GM19395 (cell line): ENCODE data around the gene ACTL9.

Experiments used
- ATAC-seq: cut with Tn5 transposase; IDR thresholded peaks from one replicate; pipeline ENCODE4 v1.9.1; 2021; ENCODE audit warnings: mild to moderate bottlenecking, moderate library complexity; ENCODE audit not compliant: unreplicated experiment

The ACTL9 gene

GRCh38 chr19:8686549-8686948 is 12.0 kb downstream of the ACTL9 start:
- ATAC-seq = no peak

GRCh38 chr19:8684001-8684902 is 14.3 kb downstream of the ACTL9 start:
- ATAC-seq = no peak

- ATAC-seq = no peak
Measured at GRCh38 chr19:8682931-8683330, 15.7 kb downstream of the ACTL9 start.

GRCh38 chr19:8682472-8682871 is 16.1 kb downstream of the ACTL9 start:
- ATAC-seq = no peak

GRCh38 chr19:8681345-8682029 is 17.1 kb downstream of the ACTL9 start:
- ATAC-seq = no peak

- no peak for ATAC-seq
Measured at GRCh38 chr19:8680676-8681344, 17.8 kb downstream of the ACTL9 start.

GRCh38 chr19:8678244-8678807 is 20.3 kb downstream of the ACTL9 start:
- no peak for ATAC-seq

- ATAC-seq = no peak
Measured at GRCh38 chr19:8675066-8675465, 23.5 kb downstream of the ACTL9 start.

- ATAC-seq = no peak
Measured at GRCh38 chr19:8673276-8673891, 25.2 kb downstream of the ACTL9 start.

GRCh38 chr19:8666814-8667405 is 31.7 kb downstream of the ACTL9 start:
- ATAC-seq = no peak

GRCh38 chr19:8665468-8666213 is 33.0 kb downstream of the ACTL9 start:
- ATAC-seq = no peak

- no peak for ATAC-seq
Measured at GRCh38 chr19:8664671-8665057, 33.9 kb downstream of the ACTL9 start.

GRCh38 chr19:8663920-8664670 is 34.5 kb downstream of the ACTL9 start:
- ATAC-seq = no peak

GRCh38 chr19:8662263-8662662 is 36.3 kb downstream of the ACTL9 start:
- ATAC-seq = no peak

- ATAC-seq = no peak
Measured at GRCh38 chr19:8659905-8660304, 38.7 kb downstream of the ACTL9 start.

- ATAC-seq = no peak
Measured at GRCh38 chr19:8657869-8658268, 40.7 kb downstream of the ACTL9 start.

- ATAC-seq = no peak
Measured at GRCh38 chr19:8655340-8655709, 43.3 kb downstream of the ACTL9 start.

- no peak for ATAC-seq
Measured at GRCh38 chr19:8654591-8655339, 43.8 kb downstream of the ACTL9 start.
